GM19328 (cell line): ENCODE data around the gene FGF14.
"Not testable (repeated sequence)": the region's sequence is repeated elsewhere in the genome, so short reads cannot be mapped to it uniquely, and the experiment has no call there.

Experiments
- ATAC-seq: cut with Tn5 transposase; IDR thresholded peaks from one replicate; pipeline ENCODE4 v1.9.1; 2021; ENCODE audit warnings: mild to moderate bottlenecking, moderate library complexity; ENCODE audit not compliant: unreplicated experiment

Gene FGF14

DNA sequence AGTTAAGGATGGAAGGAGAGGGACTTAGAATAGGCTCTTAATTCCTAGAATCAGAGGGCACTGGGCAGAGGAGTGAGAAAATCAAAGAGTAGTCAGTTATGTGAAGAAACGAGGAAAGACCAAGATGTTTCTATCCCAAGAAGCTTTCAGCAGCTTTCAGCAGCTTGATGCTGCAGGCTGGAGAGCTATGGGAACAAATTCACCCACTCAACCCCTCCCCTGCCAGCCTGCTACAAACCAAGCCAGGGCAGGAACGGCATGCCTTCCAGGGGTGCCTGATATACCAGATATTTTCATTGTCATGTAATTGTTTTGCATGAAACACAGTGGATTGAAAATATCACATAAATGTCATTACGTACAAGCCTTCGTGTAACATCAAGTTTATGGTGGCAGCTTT, 262.2 kb downstream of the FGF14 start:
- no peak for ATAC-seq

DNA sequence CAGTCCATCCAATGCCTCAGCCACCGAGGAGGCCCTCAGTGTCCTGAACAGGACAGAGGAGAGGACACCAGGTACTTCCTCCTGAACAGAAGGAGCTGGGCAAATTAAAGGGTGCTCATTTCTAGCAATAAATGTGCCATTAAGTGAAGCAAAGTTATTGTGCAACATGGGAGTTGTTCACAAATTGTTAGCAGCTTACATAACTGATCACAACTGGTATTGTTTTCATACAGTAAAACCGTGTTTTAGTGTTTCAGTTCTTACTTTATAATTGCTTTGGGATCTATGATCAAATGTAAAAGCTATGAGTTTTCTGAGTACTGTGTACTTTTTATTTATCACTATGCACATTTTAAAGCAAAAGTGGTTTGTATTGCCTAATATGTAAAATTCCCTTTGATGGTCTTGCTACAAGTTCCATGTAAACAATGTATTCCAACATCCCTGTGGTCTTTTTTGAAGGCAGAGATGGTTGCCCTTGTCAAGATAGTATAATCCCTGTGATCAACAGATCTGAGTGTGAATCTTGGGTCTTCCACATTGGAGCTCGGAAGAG, 263.1 kb downstream of the FGF14 start:
- no peak for ATAC-seq

DNA sequence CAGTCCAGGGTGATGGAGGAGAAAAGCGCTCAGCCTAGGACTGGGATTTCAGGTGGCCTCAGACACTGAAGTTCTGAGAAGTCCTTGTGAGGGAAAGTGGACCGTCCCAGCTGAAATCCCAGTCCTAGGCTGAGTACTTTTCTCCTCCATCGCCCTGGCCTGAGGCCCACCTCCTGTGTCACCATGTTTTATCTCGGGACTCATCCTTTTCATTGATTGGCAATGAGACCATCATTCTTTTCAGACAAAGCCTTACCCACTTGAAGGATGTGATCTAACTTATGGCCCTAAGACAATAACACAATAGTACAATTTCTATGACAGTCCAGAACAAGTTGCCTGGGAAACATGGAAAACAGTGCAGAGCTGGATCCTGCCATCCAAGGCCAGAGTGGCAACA, 263.9 kb downstream of the FGF14 start:
- ATAC-seq: not testable (repeated sequence)

DNA sequence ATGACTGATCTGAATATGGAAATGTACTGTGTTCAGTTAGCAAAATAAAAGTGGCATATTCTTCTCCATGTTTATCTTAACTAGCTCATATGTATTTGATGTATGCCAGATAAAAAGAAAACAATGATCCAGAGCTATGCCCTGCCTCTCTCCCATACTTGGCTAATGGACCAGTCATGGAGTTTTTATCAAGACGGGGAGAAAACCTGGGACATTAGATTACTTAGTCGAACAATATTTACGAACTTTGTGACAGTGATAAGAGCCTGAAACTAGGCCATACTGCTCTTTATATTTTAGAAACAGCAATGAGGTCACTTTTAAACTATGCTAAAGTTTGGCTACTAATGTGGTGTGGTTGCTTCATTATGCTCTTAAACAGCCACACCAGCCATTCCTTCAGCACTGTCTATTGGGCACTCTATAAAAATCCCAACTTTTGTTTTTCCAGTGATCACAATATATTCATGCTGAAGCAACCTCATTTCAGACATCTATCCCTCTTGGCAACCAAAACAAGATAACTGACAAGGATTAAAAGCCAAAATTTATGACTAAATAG, 265.0 kb downstream of the FGF14 start:
- ATAC-seq: no peak

- ATAC-seq: no peak
These were observed 269.0 kb downstream of the FGF14 start for GRCh38 chr13:102132777-102133295.

- ATAC-seq: no peak
These were observed 270.6 kb downstream of the FGF14 start for GRCh38 chr13:102131246-102131645.

DNA sequence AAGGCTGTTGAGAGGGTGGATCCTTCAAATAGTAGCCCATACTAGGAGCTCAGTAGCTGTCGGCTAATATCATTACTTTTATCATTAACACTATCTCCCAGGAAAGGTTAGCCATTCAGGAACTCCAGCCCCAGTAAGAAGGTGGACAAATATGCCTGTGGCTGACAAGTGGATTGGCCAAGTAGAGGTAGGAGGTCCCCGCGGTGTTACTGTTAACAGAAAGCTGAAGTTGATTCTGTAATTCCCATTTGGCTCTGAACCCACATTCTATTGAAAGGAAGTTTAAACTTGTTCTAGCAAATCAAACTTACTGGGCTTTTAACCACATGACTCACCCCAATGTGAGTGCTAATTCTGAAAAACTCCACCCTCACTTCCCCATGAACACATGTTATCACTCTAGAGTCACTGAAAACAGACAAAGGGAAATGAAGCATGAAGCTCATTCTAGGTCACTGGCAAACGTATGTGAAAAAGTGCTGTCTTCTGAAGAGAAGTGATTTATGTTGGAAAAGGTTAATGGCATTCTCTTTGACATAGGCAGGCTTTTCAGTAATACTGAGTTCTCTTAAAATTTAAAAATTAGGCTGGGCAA, 273.5 kb downstream of the FGF14 start:
- no peak for ATAC-seq

- no peak for ATAC-seq
These were observed 274.7 kb downstream of the FGF14 start for GRCh38 chr13:102127153-102127552.

- no peak for ATAC-seq
These were observed 279.7 kb downstream of the FGF14 start for GRCh38 chr13:102122147-102122546.

DNA sequence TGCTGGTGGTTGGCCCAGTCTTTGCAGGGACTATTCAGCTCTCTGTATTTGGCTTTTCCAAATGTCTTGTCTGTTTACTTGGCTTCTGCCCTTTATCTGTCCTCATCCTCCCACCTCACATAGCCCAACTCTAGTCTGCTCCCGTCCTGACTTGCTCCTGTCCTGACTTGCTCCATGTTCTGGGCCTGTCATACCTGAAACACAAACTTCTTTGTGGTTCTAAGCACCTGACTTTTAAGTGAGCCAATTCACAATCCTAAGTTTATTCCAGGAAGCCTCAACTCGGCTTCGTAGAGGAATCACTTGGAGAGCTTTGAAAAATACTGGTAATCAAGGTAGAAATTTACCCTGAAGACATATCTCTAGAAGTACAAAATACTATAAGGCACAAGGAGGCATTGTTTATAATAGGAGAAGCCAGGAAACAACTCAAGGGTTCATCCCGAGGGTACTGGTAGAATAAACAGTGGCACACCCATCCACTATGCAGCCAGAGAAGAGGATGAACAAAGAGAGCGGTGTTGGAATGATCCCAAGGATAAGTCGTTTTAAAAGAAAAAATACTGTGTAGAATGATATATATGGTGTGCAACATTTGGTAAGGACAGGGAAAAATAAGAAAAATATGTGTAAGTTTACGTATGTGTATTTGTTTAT, 284.5 kb downstream of the FGF14 start:
- no peak for ATAC-seq

- no peak for ATAC-seq
These were observed 298.4 kb downstream of the FGF14 start for GRCh38 chr13:102103469-102103868.

GRCh38 chr13:102100234-102100633, 301.6 kb downstream of the FGF14 start:
- ATAC-seq: no peak

DNA sequence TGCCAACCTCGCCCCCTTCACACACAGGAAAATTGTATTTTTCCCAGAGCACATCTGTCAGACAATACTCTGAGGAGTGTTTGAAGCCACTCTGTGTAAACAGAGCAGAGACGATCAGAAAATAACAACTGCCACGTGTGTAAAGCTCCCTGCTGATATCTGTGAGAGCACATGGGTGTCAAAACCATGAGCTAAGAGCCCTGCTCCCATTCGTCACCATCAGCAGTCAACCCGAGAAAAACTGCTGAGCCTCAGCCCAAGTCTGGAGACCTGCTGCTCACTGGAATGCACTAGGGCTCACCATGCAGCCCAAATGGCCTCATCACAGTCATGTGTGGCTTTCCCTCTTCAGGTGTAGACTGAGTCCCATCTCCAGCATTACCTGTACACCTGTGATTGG, 304.1 kb downstream of the FGF14 start:
- ATAC-seq: no peak

DNA sequence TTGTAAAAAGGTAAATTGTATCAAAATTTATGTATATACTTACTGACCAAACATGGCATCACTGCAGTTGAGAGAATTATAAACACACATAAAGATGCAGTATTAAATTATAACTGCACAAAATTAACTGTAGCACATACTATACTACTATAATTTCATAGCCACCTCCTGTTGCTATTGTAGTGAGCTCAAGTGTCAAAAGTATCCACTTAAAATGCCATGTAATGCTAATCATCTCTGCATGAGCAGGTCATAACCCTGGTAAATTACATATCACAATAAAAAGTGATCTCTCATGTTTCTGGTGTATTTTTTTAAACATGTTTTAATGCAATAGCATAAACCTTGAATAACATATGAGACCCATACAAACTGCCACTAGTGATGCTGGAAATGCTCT, 308.6 kb downstream of the FGF14 start:
- ATAC-seq: not testable (repeated sequence)

DNA sequence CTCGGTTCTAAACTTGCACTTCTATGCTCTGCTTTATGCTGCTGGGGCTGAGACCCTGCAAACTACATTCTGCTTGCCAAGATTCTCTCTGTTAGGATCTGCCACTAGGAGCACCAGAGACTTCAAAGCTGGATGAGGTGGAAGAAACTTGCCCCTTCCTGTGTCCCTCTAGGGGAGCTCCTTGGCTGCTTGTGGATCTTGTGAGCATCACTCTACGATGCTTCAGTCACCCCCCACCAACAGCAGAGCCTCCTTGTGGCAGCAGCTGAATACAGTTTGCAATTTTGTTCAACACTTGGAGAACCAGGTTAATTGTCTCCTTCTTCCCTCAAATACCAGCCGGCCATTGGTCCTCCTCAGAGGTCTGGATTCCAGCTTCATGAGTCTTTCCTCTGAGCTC, 310.6 kb downstream of the FGF14 start:
- no peak for ATAC-seq

GRCh38 chr13:102090532-102090931, 311.3 kb downstream of the FGF14 start:
- ATAC-seq: no peak

DNA sequence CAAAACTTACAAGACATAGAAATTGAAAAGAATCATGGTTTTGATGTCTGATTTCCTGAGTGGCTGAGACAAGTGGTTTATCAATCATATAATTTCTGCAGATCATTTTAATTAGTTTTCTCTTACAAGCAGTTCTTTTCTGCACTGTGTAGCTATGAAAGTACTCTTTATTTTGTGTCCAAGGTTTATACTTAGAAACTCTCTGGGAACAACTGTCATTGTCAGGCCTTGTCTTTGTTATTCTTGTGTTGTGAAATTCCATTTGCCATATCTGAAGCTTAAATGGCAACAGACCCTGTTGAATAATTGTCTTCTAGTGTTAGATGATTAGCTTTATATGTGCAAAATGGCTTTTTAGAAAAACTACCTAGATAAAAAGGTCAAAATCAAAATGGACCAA, 312.1 kb downstream of the FGF14 start:
- no peak for ATAC-seq

DNA sequence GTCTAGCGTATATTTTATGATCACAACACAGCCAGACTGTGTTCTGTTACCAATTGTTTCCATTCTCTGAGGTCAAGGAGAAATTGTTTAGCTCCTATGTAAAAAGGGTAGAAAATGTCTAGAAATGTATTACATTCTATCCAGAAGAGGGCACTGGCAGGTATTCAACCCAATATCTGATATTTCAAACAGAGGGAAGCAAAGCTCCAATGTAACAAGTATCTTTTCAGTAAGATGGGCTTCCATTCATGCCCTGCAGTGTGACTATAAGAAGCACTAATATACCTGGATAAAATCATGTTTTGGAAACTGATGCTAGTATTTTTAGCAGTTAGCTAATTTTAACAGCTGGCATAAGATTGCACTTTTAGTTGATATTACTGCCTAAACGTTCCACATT, 312.7 kb downstream of the FGF14 start:
- no peak for ATAC-seq

DNA sequence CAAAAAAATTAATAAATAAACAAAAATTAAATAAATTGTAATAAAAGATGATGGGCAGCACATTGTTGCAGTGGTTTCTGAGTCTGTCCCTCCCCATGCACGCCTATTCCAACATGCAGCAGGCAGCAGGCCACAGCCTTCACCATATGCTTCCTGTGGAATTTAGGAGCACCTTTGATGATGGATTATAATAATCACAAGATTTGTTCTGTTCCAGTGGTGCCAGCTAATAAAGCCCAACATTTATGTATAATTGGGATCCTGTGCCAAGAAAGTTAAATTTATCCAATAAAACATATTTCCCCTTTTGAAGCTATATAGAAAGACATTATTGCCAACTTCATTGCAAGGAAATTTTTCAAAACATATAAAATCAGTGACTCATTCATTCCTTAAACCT, 328.6 kb downstream of the FGF14 start:
- ATAC-seq: no peak

- no peak for ATAC-seq
These were observed 330.1 kb downstream of the FGF14 start for GRCh38 chr13:102071711-102072110.

DNA sequence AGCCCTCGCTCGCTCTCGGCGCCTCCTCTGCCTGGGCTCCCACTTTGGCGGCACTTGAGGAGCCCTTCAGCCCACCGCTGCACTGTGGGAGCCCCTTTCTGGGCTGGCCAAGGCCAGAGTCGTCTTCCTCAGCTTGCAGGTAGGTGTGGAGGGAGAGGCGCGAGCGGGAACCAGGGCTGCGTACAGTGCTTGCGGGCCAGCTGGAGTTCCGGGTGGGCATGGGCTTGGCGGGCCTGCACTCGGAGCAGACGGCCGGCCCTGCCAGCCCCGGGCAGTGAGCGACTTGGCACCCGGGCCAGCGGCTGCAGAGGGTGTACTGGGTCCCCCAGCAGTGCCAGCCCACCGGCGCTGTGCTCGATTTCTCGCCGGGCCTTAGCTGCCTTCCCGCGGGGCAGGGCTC, 333.5 kb downstream of the FGF14 start:
- ATAC-seq: not testable (repeated sequence)
